WI38 (cell line): ENCODE measurements around the gene ETF1.

Experiments
- H3K4me3 ChIP-seq: 2 replicates; pipeline ENCODE4 v1.5.1; 2011; ENCODE audit warnings: low read depth, mild to moderate bottlenecking, control low read depth, low read length
- TF ChIP-seq, protein P1 (sequence below): IDR thresholded peaks from 2 replicates; pipeline ENCODE4 v1.5.1; 2012; ENCODE audit warnings: low read depth, mild to moderate bottlenecking, control low read depth, low read length

ETF1 gene

DNA sequence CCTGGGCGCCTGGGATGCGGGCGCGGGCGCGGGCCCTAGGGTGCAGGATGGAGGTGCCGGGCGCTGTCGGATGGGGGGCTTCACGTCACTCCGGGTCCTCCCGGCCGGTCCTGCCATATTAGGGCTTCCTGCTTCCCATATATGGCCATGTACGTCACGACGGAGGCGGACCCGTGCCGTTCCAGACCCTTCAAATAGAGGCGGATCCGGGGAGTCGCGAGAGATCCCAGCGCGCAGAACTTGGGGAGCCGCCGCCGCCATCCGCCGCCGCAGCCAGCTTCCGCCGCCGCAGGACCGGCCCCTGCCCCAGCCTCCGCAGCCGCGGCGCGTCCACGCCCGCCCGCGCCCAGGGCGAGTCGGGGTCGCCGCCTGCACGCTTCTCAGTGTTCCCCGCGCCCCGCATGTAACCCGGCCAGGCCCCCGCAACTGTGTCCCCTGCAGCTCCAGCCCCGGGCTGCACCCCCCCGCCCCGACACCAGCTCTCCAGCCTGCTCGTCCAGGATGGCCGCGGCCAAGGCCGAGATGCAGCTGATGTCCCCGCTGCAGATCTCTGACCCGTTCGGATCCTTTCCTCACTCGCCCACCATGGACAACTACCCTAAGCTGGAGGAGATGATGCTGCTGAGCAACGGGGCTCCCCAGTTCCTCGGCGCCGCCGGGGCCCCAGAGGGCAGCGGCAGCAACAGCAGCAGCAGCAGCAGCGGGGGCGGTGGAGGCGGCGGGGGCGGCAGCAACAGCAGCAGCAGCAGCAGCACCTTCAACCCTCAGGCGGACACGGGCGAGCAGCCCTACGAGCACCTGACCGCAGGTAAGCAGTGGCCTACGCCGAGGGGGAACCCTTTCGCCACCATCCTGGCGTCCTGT, 77.5 kb downstream of the ETF1 start, which contains the start of gene EGR1:
TSS of gene EGR1 (plus strand) at position 219 of the 864 bp plus-strand sequence. CDS start at position 502, 283 bp downstream.
- H3K4me3 ChIP-seq, result peak within 1 kb of the TSS; percentile 82
- TF ChIP-seq, protein P1, sequence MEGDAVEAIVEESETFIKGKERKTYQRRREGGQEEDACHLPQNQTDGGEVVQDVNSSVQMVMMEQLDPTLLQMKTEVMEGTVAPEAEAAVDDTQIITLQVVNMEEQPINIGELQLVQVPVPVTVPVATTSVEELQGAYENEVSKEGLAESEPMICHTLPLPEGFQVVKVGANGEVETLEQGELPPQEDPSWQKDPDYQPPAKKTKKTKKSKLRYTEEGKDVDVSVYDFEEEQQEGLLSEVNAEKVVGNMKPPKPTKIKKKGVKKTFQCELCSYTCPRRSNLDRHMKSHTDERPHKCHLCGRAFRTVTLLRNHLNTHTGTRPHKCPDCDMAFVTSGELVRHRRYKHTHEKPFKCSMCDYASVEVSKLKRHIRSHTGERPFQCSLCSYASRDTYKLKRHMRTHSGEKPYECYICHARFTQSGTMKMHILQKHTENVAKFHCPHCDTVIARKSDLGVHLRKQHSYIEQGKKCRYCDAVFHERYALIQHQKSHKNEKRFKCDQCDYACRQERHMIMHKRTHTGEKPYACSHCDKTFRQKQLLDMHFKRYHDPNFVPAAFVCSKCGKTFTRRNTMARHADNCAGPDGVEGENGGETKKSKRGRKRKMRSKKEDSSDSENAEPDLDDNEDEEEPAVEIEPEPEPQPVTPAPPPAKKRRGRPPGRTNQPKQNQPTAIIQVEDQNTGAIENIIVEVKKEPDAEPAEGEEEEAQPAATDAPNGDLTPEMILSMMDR, result 0 out of 2 replicates have a peak, but pooled peaks have one; percentile 6

DNA sequence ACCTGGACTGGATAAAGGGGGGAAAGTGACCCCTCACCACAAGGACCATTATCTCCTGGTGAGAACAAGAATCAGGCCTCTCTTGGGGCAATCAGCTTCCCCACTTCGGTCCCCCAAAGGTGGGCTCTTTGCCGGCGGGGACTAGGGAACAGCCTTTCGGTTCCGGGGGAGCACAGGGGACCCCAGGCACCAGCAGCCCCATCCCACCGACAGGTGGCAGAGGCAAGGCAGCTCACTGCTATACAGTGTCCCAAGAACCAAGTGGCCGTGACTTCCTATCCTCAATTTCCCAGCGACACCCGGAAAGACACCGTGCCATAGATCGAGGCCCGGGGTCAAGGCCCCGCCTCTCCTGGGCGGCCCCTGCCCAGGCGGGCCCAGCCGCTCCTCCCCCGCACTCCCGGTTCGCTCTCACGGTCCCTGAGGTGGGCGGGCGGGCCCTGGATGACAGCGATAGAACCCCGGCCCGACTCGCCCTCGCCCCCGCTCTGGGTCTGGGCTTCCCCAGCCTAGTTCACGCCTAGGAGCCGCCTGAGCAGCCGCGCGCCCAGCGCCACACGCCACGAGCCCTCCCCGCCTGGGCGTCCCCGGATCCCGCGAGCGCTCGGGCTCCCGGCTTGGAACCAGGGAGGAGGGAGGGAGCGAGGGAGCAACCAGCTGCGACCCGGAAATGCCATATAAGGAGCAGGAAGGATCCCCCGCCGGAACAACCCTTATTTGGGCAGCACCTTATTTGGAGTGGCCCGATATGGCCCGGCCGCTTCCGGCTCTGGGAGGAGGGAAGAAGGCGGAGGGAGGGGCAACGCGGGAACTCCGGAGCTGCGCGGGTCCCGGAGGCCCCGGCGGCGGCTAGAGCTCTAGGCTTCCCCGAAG, 78.4 kb downstream of the ETF1 start:
- peak overlapping the region; percentile 82 for H3K4me3 ChIP-seq
- TF ChIP-seq, protein P1, result no peak

DNA sequence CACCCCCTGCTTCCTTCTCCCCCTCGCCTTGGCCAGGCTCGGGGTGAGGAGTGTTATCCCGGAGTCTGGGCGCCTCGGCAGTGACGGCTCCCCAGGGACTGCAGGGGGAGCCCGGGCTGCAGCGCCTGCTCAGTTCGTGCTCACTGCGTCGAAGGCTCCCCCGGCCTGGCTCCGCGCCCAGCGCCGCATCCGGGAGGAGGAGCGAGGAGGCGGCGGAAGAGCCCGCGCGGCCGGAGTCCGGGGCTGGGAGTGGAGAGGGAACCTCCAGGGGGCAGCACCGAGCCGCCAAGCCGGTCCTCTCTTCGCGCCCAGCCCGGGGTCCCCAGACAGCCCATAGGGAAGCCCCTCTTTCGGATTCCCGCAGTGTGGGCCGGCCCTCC, 79.0 kb downstream of the ETF1 start:
- H3K4me3 ChIP-seq, result peak overlapping the region; percentile 82
- TF ChIP-seq, protein P1, result peak; percentile 70

DNA sequence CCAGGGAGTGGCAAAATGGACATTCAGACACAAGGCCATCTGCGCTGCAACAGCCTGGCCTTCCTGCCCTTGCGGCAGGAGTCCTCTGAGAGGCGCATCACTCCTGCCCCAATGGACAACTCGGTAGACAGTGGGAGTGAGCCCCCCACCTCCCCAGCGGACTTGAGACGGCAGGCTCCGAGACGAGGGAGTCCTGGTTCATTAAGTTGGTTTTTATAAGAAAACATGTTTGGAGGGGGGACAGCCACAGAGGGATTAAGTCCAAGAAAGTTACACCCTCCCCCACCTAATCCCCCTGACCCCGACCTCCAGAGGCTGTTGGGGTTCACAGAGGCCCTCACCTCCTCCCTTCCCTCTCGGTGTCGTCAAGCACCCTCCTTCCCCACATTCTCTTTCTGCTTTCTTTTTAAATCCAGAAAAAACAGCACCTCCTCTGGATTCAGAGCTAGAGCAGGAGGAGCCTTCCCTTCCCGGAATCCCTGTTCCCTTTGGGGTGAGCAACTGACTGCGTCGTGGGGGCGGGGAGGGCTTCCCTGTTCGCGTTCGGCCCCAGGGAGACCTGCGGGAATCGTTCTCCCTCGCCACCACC, 79.5 kb downstream of the ETF1 start:
- TF ChIP-seq, protein P1, result no peak
- peak overlapping the region; percentile 82 for H3K4me3 ChIP-seq

DNA sequence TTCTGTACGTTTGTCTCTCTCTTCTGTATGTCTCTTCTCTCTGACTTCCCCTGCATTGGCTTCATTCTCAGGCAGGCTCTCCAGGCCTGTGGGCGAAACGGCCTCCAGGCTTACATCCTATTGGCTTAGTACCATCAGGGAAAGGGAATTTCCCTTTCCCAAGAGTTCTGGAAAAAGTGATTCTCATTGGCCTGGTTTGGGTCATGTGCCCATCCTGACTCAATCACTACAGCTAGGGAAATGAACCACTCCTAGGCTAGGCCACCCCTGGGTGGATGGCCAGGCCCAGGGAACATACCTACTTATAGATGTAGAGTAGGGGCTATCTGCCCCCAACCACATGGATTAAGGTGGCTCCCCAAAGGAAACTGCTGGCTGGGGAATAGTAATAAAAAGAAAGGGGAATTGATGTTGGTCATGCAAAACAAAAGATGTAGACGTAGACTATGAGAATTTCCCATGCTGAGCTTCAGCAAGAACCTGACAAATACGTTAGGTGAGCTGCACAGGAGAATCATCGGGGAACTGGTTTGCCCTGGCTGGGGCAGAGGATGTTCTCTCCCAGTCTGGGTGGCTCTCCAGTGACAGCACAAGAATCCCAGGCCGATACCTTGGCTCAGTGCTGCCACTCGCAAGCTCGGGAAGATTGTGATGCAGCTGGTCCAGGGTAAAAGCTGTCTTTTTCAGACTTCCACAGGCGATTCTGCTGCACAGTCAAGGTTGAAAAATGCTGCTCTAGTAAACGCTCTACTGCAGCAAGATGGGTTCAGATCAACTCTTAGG, 81.5 kb downstream of the ETF1 start:
- TF ChIP-seq, protein P1, result no peak
- H3K4me3 ChIP-seq, result no peak overlapping the region

DNA sequence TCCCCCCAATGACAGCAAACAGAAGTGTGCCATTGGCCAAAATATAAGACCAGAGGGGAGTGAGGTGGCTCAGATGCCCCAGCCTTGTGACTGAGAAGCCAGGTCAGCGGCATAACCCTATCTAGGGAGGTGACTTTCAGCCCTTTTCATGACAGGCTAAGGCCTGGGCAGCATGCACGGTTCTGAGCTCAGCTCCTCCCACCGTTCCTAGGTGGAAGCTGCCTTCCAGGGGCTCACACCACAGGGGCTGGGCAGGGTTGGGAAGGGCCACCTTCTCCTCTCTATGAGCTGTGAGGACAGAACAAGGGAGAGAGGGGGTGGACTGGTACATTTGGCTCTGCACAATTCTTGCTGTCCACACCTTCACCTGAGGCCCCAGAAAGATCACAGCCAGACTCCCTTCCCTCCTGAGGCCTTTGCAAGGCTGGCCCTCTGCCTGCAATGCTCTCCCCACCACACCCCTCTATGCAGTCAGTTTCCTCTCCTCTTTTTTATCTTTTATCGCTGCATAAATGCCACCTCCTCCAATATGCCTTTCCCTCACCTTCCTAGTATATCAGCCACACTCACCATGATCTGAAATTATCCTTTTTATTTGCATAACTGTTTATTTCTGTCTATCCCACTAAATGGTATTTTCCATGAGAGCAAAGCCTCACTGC, 82.9 kb downstream of the ETF1 start:
- no peak overlapping the region for H3K4me3 ChIP-seq
- TF ChIP-seq, protein P1, result no peak
